ENCODE measurements around the gene BEND4. TPM values are rescaled to one million over a fixed set of nuclear protein-coding genes. Genes with fewer than 3 reads are reported as not detected.
"Not testable (repeated sequence)": the region's sequence is repeated elsewhere in the genome, so short reads cannot be mapped to it uniquely, and the experiment has no call there.

BEND4 gene
- total RNA-seq (2014; rRNA removed; shearing (Covaris generic)), result 0.03 and 0.12 TPM in 2 replicates

GRCh38 chr4:42152507-42153504 lies at the start of gene BEND4:
Gene BEND4, minus strand, starts transcription at chr4:42152655. Its CDS starts 512 bp downstream, at chr4:42152143.
- DNase-seq (ENCODE audit: low spot score), result no peak
- in situ Hi-C loops (cut with HindIII; ENCODE audit: low sequenced_read_pairs), result no loop called here

- DNase-seq (ENCODE audit: low spot score), result no peak
- in situ Hi-C loops (cut with HindIII; ENCODE audit: low sequenced_read_pairs), result no loop called here
Measured at GRCh38 chr4:42197341-42197740, 44.9 kb upstream of the BEND4 start.

- DNase-seq (ENCODE audit: low spot score), result no peak
- in situ Hi-C loops (cut with HindIII; ENCODE audit: low sequenced_read_pairs), result no loop called here
Measured at GRCh38 chr4:42172921-42173320, 20.5 kb upstream of the BEND4 start.

GRCh38 chr4:42172128-42172790 lies 19.8 kb upstream of the BEND4 start:
- in situ Hi-C loops (cut with HindIII; ENCODE audit: low sequenced_read_pairs), result no loop called here
- DNase-seq (ENCODE audit: low spot score), result no peak

GRCh38 chr4:42167709-42168108 lies 15.3 kb upstream of the BEND4 start:
- in situ Hi-C loops (cut with HindIII; ENCODE audit: low sequenced_read_pairs), result no loop called here
- DNase-seq (ENCODE audit: low spot score), result no peak

GRCh38 chr4:42166186-42166585 lies 13.7 kb upstream of the BEND4 start:
- DNase-seq (ENCODE audit: low spot score); in situ Hi-C loops (cut with HindIII; ENCODE audit: low sequenced_read_pairs): not testable (repeated sequence)

DNA sequence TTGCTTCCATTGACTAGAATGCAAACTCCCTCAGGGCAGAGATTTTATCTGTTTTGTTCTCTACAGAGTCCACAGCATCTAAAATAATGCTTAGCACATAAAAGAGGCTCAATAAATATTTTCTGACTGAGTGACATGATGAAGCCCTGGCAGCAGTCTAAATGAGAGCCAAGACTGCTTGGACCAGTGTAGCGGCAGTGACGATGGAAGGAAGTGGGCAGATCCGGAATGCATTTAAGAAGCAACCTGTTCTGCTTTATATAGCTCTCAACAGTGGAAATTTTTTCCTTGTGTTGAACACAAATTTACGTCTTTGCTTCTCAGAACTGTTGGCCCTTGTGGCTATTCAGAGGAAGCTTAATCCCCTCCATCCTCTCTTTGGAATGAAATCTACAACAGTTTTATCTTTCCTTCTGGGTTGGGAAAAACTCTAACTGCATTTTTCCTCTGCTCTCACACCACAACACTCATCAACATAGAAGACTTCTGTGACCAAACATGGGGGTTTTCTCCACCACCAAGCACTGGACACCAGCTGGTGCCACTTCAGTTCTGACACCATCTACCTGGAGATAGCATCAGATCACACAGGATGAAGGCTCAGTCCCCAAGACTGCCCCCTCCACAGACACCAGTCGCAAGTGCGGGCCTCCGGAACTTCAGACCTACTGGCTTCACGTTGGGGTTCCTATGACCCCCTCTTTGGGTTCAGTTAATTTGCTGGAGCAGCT lies 7.0 kb upstream of the BEND4 start:
- in situ Hi-C loops (cut with HindIII; ENCODE audit: low sequenced_read_pairs), result no loop called here
- no peak for DNase-seq (ENCODE audit: low spot score)

GRCh38 chr4:42151568-42152506 lies 618 bp downstream of the BEND4 start:
- in situ Hi-C loops (cut with HindIII; ENCODE audit: low sequenced_read_pairs), result no loop called here
- no peak for DNase-seq (ENCODE audit: low spot score)

DNA sequence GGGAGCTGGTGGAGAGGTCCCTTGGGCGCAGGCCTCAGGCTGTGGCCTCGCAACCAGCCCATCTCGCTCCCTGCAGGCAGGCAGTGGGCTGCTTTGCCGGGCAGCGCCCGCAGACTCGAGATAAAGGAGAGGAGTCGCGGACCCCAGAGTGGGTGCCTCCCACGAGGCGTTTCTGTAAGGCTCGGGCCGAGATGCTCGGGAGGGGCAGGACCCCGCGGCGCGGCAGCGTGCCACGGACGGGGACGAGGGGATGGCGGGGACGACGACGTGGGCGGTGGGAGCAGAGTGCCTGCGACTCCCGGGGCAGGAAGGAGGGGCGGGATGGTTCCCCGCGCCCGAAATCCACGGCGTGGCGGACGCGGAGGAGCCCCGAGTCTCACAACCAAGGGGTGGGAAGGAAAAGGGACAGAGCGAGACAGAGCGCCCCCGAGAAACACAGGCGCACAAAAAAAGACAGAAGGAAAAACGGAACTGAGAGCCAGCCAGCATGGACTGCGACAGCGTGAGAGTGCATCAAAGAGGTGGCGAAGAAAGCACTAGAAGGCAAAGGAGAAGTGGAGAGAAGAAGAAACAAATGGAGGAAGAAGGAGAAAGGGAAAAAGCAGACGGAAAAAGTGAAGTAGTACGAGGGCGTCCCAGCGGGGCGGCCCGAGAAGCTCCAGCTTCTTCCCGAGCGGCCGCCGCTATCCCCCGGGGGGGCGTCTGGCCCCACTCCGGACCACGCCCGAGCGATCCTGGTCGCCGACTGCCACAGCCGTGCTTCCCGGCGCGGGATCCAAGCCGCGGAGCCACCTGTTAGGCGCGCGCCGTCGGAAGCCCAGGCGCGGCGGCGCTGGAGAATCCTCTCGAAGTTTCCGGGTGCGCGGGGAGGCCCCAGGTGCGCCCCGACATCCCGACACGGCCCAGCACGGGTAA lies 1.5 kb downstream of the BEND4 start:
- in situ Hi-C loops (cut with HindIII; ENCODE audit: low sequenced_read_pairs), result no loop called here
- DNase-seq (ENCODE audit: low spot score), result no peak

DNA sequence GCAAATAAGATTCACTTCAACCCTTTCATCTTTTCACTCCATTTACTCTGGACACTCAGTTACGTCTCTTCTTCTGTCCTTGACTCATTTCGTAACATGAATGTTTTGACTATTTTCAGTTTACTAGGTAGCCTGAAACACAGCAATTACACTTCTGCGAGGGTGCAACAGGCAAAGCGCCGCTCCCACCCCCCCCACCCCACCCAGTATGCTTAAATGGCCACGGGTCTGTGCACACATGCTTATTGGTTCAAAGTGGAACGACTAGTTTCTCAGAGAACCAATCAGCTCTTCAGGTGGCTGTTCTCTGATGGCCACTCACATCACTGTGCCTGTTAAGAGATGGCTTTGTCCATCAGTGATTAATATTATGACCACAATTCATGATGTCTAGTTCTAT lies 3.5 kb downstream of the BEND4 start:
- no peak for DNase-seq (ENCODE audit: low spot score)
- in situ Hi-C loops (cut with HindIII; ENCODE audit: low sequenced_read_pairs), result no loop called here

DNA sequence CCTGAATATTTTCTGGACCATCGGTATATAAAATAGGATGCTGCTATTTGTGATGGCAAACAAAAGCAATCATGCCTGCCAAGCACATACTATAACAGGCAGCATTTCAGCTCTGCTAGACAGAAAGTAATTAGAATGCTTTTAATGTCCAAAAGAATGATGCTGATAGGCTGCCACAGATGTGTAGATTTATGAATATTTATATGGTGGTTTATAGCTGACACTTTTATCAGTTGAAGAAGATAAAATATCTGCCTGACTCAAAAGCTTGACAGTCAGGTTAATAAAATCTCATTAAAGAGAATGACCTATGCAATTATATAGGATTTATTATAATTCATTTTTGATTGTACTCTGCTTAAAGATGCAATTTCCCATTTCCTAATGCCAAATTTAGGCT lies 4.0 kb downstream of the BEND4 start:
- in situ Hi-C loops (cut with HindIII; ENCODE audit: low sequenced_read_pairs), result no loop called here
- no peak for DNase-seq (ENCODE audit: low spot score)

- DNase-seq (ENCODE audit: low spot score), result no peak
- in situ Hi-C loops (cut with HindIII; ENCODE audit: low sequenced_read_pairs), result no loop called here
Measured at GRCh38 chr4:42144028-42144427, 8.4 kb downstream of the BEND4 start.

DNA sequence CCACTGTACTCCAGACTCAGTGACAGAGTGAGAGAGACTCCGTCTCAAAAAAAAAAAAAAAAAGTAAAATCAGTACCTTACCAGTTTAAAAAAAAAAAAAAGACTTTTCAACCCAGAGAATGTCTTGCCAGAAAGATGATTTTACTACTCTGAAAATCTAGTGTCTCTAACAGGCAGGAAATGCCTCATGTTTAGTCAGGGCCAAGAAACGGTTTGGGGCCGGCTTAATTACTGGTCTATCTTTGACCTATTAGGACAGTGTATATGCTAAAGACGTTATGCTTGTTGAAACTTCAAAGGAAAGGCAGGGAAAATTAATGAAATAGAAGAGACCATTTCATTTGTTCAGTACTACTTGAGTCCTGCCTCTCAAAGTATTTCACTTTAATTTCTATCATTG lies 9.9 kb downstream of the BEND4 start:
- in situ Hi-C loops (cut with HindIII; ENCODE audit: low sequenced_read_pairs), result no loop called here
- DNase-seq (ENCODE audit: low spot score), result no peak

DNA sequence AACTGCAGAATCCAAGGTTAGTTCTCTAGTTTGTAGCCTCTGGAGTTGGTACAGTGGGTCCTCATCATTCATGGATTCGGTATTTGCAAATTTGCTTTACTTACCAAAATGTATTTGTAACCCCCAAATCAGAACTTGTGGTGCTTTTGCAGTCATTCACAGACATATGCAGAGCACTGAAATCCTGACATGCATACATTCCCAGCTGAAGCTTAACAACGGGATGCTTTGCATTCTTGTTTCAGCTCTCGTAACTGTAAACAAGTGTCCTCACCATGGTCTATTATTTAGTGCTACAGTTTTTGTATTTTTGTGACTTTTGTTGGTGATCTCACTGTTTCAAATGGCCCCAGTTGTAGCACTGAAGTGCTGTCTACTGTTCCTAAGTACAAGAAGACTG lies 16.1 kb downstream of the BEND4 start:
- in situ Hi-C loops (cut with HindIII; ENCODE audit: low sequenced_read_pairs), result no loop called here
- no peak for DNase-seq (ENCODE audit: low spot score)

DNA sequence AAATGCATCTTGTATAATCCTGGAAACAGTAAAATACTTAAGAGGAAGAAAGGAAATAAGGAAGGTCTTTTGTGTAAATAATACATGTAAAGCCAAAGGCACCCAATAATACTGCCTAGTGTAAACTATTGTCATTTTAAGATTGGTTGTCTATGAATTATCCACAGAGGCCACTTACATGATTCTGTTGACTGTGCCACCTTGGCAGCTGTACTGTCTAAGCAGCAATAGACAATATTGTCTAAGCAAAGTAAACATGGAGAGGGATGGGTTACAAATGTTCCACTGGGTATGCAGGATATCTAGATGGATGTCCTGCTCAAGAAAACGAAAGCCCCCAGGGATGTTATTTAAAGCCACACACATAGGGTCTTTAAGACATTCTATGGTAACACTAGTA lies 19.4 kb downstream of the BEND4 start:
- in situ Hi-C loops (cut with HindIII; ENCODE audit: low sequenced_read_pairs), result no loop called here

DNA sequence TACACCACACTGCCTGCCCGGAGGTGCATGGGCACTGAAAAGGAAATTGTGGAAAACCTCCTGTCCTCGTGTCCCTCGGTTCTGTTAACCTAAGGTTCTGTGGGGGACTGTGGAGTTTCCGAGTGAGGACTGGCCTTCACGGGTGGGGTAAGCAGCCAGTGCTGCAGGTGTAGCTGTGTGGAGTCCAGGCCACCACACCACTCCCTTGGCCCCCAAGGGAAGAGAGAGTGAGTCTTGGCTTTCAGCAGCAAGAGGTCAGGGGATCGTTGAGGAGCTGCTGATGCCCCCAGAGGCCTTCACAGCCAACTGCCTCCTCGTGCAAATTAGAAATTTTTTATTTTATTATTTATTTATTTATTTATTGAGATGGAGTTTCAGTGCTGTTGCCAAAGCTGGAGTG lies 20.4 kb downstream of the BEND4 start:
- in situ Hi-C loops (cut with HindIII; ENCODE audit: low sequenced_read_pairs), result no loop called here
- no peak for DNase-seq (ENCODE audit: low spot score)

More for the DNA sequence above, 19.4 kb downstream of the BEND4 start:
- DNase-seq (ENCODE audit: low spot score), result no peak

DNA sequence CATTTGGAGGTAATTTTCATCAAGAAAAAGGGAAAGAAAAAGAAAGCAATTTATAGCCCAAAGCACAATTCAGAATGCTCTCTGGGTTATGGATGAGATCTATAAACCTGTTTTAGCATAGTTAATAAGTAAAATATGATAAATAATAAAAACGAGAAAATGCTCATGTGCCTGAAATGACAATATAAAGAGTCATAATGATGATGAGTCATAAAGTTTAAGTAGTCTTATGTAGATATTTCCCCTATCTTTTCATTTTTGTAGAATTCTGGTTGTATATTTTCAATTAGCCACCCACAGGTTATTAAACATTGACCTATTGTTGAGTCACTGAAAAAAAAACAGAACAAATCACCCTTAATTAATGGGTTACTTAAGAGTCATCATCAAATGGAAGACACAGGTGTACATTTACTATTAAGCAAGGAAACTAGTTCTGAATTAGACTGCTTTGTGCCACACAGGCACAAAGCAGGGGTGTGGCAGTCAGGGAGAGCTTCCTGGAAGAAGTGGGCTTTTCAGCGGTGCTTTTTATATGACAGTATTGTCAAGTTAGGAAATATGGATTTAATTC lies 29.3 kb downstream of the BEND4 start:
- in situ Hi-C loops (cut with HindIII; ENCODE audit: low sequenced_read_pairs), result no loop called here
- DNase-seq (ENCODE audit: low spot score), result no peak

All from G401 (cell line).